HG03565 (cell line): ENCODE data around the gene CORO2B.

ENCODE experiments used
- ATAC-seq: cut with Tn5 transposase; IDR thresholded peaks from one replicate; pipeline ENCODE4 v1.9.1; 2021; ENCODE audit warnings: mild to moderate bottlenecking, moderate library complexity; ENCODE audit not compliant: unreplicated experiment

Gene CORO2B

GRCh38 chr15:68765602-68766368 is 187.0 kb downstream of the CORO2B start:
- no peak for ATAC-seq

- ATAC-seq, result no peak
Observed at GRCh38 chr15:68767833-68768232, 189.0 kb downstream of the CORO2B start.

- ATAC-seq, result no peak
Observed at GRCh38 chr15:68768321-68768720, 189.5 kb downstream of the CORO2B start.

DNA sequence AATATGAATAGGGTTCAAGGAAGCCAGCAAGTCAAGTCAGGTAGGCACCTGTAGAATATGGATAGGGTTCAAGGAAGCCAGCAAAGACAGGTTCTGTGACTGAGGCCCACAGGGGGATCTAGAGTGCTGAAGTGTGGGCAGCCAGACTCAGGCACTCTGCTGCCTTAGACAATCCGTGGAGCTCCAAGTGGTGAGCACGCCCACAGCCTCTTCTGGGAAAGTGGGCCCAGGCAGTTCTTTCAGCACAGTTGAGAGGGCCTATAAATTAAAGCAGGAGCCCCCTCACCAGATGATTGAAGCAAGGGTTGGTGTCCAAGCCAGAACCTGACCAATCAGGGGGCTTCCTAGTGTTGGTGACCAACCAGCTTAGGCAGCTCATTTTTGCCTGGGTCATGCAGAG is 190.9 kb downstream of the CORO2B start:
- no peak for ATAC-seq

DNA sequence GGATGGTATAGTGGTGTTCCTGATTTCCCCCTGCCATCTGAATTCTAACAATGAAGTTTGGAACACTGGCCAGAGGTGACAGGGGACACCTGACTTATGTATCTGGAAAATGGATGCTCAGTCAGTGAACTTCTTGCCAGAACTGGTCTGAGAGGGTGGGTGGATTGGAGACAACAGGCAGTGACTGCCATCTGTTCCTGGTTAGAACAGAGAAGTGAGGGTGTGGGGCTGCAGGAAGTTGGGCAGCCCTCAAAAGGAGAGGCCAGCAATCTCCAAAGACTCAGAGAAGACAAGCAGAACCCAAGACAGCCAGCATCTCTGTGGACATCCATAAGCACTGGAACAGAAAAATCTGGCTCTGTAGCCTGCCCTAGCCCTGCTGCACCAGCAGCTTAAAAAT is 191.4 kb downstream of the CORO2B start:
- ATAC-seq, result no peak

DNA sequence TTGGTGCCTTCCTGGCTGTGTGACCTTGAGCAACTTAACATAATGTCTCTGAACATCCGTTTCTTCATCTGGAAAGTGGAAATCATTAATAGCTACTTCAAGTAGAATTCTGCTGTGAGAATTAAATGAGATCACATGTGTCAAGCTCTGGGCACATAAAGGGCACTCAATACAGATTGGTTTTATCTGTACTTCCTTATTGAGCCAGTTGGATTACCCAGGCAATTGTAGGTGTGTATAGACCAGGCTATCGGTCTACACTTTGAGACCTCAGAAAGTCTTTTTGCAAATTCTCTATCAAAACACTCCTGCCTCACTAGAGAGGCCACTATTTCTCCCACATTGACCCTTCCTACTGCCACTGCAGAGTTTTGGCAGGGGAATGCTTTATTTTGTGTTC is 194.2 kb downstream of the CORO2B start:
- no peak for ATAC-seq

GRCh38 chr15:68774120-68774519 is 195.3 kb downstream of the CORO2B start:
- ATAC-seq, result no peak

DNA sequence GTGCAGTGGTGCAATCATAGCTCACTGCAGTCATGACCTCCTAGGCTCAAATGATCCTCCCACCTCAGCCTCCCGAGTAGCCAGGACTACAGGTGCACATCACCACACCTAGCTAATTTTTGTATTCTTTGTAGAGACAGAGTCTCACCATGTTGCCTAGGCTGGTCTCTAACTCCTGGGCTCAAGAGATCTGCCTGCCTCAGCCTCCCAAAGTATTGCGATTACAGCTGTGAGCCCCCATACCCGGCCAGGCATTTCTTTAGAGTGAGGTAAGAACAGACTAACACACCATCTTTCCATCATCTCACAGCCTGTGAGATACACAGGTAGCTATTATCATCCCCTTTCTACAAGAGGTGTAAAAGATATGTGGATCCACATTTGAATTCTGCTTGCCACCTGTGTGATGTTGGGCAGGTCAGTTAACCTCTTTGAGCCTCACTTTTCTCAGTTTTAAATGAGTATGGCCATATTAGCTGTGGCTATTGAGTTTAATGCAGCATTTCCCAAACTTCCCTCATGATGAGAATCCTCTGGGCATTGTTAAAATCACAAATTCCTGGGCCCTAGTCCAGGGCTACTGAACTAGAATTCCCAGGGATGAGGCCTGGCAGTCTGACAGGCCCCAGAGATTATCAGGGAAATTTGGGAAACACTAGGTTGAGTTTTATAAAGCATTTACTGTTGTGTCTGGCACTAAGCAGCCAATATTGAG is 195.9 kb downstream of the CORO2B start:
- no peak for ATAC-seq

DNA sequence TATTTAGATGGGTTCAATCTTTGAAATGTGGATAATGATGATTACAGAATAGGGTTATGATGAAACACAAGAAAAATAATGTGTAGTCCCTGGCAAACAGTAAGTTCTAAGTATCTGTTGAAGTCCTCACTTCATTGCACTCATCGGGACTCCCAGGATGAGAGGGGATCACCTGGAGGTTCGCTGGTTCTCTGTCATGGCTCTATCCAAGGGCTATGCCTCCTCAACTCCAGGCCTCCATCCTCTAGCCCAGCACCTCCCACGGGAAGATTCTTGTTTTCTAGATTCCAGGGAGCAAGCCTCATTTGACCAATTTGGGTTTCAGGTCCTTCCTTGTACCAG is 196.4 kb downstream of the CORO2B start:
- ATAC-seq, result no peak

- ATAC-seq, result no peak
Observed at GRCh38 chr15:68775671-68776476, 197.1 kb downstream of the CORO2B start.

- no peak for ATAC-seq
Observed at GRCh38 chr15:68776477-68777270, 197.9 kb downstream of the CORO2B start.
